Measurements from ENCODE around the gene LIX1. TPM values are rescaled to one million over a fixed set of nuclear protein-coding genes. Genes with fewer than 3 reads are reported as not detected.
"Not testable (repeated sequence)": the region's sequence is repeated elsewhere in the genome, so short reads cannot be mapped to it uniquely, and the experiment has no call there.

Gene LIX1
- total RNA-seq, 1 experiment from 2014 or later = not detected

GRCh38 chr5:97148288-97148687 is 5.9 kb upstream of the LIX1 start:
- TF ChIP-seq, protein P1, sequence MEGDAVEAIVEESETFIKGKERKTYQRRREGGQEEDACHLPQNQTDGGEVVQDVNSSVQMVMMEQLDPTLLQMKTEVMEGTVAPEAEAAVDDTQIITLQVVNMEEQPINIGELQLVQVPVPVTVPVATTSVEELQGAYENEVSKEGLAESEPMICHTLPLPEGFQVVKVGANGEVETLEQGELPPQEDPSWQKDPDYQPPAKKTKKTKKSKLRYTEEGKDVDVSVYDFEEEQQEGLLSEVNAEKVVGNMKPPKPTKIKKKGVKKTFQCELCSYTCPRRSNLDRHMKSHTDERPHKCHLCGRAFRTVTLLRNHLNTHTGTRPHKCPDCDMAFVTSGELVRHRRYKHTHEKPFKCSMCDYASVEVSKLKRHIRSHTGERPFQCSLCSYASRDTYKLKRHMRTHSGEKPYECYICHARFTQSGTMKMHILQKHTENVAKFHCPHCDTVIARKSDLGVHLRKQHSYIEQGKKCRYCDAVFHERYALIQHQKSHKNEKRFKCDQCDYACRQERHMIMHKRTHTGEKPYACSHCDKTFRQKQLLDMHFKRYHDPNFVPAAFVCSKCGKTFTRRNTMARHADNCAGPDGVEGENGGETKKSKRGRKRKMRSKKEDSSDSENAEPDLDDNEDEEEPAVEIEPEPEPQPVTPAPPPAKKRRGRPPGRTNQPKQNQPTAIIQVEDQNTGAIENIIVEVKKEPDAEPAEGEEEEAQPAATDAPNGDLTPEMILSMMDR (IDR thresholded peaks at IDR 0.05; ENCODE audit: unreplicated experiment) = no peak
- Mint-ChIP-seq H3K27ac (ENCODE audit: low read depth, unreplicated experiment) (no peak overlapping the region), H3K27me3 (ENCODE audit: insufficient read depth, unreplicated experiment) (no peaks in the 10 kb centered on the region), H3K36me3 (ENCODE audit: insufficient read depth, unreplicated experiment) (no peaks in the 10 kb centered on the region), H3K4me1 (ENCODE audit: insufficient read depth, unreplicated experiment) (no peaks in the 10 kb centered on the region), H3K9me3 (ENCODE audit: unreplicated experiment) (no peaks in the 10 kb centered on the region), H3K4me3 (ENCODE audit: unreplicated experiment) (no peak overlapping the region)
- no TSS peak for BruUV-seq (replicated peaks)
- POLR2A ChIA-PET = interaction anchor here (0.5 kb wide), 1 partner anchor 1626 kb away, joined by 3 read pairs; no protein-coding TSS in a partner anchor
- intact Hi-C loops (cut with micrococcal nuclease) = no loop called here
- no peak for DNase-seq (ENCODE audit: unreplicated experiment)
- CTCF ChIA-PET = interaction anchor here (1.2 to 1.5 kb wide), 3 partner anchors 8 to 279 kb away, joined by 4 to 6 read pairs (median 5); no protein-coding TSS in a partner anchor

GRCh38 chr5:97143704-97144103 is 1.3 kb upstream of the LIX1 start:
- no peak for DNase-seq (ENCODE audit: unreplicated experiment)
- Mint-ChIP-seq H3K4me3 (ENCODE audit: unreplicated experiment) (no peak overlapping the region), H3K27me3 (ENCODE audit: insufficient read depth, unreplicated experiment) (peaks cover 30% of the 10 kb centered on the region), H3K9me3 (ENCODE audit: unreplicated experiment) (no peaks in the 10 kb centered on the region), H3K36me3 (ENCODE audit: insufficient read depth, unreplicated experiment) (no peaks in the 10 kb centered on the region), H3K27ac (ENCODE audit: low read depth, unreplicated experiment) (no peak overlapping the region), H3K4me1 (ENCODE audit: insufficient read depth, unreplicated experiment) (no peaks in the 10 kb centered on the region)
- TF ChIP-seq, protein P1 (IDR thresholded peaks at IDR 0.05; ENCODE audit: unreplicated experiment) = no peak
- BruUV-seq (replicated peaks) = no TSS peak
- intact Hi-C loops (cut with micrococcal nuclease) = no loop called here
- POLR2A ChIA-PET = no interaction called here
- CTCF ChIA-PET = interaction anchor here (1.2 to 4.3 kb wide), 8 partner anchors 18 to 283 kb away, joined by 4 to 31 read pairs (median 7); no protein-coding TSS in a partner anchor

DNA sequence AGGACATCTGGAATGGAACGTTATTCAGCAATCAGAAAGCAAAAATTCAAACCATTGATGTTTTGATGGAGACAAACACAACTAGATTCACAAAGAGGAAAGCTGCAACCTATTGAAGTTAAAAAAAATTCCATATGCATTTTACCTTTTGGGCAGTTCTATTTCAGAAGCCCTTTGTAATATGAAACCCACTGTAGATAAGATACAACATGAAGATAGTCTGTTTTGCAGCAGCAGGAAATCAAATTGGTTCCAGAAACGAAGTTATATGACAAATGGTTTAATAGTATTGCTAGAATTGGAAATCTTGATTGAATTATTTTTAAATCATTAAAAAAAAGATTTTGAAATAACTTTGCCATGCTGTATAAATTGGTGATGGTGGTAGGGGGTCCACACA is 872 bp downstream of the LIX1 start:
- no TSS peak for BruUV-seq (replicated peaks)
- DNase-seq (ENCODE audit: unreplicated experiment) = no peak
- Mint-ChIP-seq H3K4me1 (ENCODE audit: insufficient read depth, unreplicated experiment) (no peaks in the 10 kb centered on the region), H3K27ac (ENCODE audit: low read depth, unreplicated experiment) (no peak overlapping the region), H3K4me3 (ENCODE audit: unreplicated experiment) (no peak overlapping the region), H3K36me3 (ENCODE audit: insufficient read depth, unreplicated experiment) (no peaks in the 10 kb centered on the region), H3K27me3 (ENCODE audit: insufficient read depth, unreplicated experiment) (peaks cover 39% of the 10 kb centered on the region), H3K9me3 (ENCODE audit: unreplicated experiment) (no peaks in the 10 kb centered on the region)
- intact Hi-C loops (cut with micrococcal nuclease) = no loop called here
- TF ChIP-seq, protein P1 (IDR thresholded peaks at IDR 0.05; ENCODE audit: unreplicated experiment) = no peak
- POLR2A ChIA-PET = interaction anchor here (0.7 to 1.1 kb wide), 2 partner anchors 13 to 78 kb away, joined by 3 to 4 read pairs; no protein-coding TSS in a partner anchor
- CTCF ChIA-PET = interaction anchor here (0.7 to 4.3 kb wide), 23 partner anchors 9 to 1858 kb away, joined by 3 to 31 read pairs (median 4); no protein-coding TSS in a partner anchor

DNA sequence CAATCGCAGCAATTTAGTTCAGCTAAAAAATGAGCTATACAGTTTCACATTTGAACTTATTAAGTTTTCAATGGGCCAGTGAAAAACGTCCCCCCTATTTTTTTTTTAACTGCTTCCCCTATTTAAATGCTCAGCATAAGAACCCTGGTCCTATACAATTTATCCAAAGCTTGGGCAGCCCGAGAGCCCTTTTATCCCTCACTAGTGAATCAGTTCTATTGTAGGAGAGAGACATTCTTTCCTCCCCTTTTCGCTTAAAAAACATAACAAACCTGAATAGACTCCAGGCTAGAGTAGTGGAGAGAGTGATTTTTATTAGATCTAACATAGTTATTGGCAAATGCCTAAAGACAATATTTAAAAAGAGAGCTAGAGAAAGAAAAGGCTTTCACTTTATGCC is 1.4 kb downstream of the LIX1 start:
- no peak for DNase-seq (ENCODE audit: unreplicated experiment)
- no TSS peak for BruUV-seq (replicated peaks)
- ChIA-PET POLR2A (interaction anchor here (0.7 to 1.1 kb wide), 2 partner anchors 13 to 78 kb away, joined by 3 to 4 read pairs; no protein-coding TSS in a partner anchor), CTCF (interaction anchor here (0.7 to 4.3 kb wide), 13 partner anchors 8 to 1857 kb away, joined by 3 to 31 read pairs (median 5); no protein-coding TSS in a partner anchor)
- H3K27ac Mint-ChIP-seq (ENCODE audit: low read depth, unreplicated experiment) = no peak overlapping the region
- H3K9me3 Mint-ChIP-seq (ENCODE audit: unreplicated experiment) = no peaks in the 10 kb centered on the region
- peaks cover 44% of the 10 kb centered on the region for H3K27me3 Mint-ChIP-seq (ENCODE audit: insufficient read depth, unreplicated experiment)
- no peaks in the 10 kb centered on the region for H3K4me1 Mint-ChIP-seq (ENCODE audit: insufficient read depth, unreplicated experiment)
- TF ChIP-seq, protein P1 (IDR thresholded peaks at IDR 0.05; ENCODE audit: unreplicated experiment) = no peak
- intact Hi-C loops (cut with micrococcal nuclease) = no loop called here
- no peak overlapping the region for H3K4me3 Mint-ChIP-seq (ENCODE audit: unreplicated experiment)
- no peaks in the 10 kb centered on the region for H3K36me3 Mint-ChIP-seq (ENCODE audit: insufficient read depth, unreplicated experiment)

DNA sequence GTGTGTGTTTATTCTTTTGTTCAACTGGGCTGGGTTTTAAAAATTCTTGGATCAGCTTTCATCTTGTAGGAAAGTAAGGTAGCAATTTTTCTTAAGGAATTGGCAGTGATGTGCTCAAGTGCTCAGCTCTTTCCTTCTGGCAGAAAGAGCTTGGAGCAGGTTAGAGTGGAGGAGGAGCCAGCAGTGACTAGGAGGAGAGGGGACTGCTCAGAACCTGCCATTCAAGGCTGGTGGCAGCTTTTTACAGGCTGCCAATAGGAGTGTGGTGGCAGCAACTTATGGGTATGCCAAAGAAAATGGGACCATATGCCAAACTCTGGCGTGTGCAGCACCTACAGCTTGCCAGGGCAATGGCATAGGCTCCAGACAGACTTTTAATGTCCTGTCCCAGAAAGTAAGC is 2.2 kb downstream of the LIX1 start:
- intact Hi-C loops (cut with micrococcal nuclease); H3K27ac Mint-ChIP-seq (ENCODE audit: low read depth, unreplicated experiment): not testable (repeated sequence)

More for the DNA sequence above, 2.2 kb downstream of the LIX1 start:
- BruUV-seq (replicated peaks); H3K4me1 Mint-ChIP-seq (ENCODE audit: insufficient read depth, unreplicated experiment); H3K9me3 Mint-ChIP-seq (ENCODE audit: unreplicated experiment); POLR2A ChIA-PET; H3K4me3 Mint-ChIP-seq (ENCODE audit: unreplicated experiment); H3K36me3 Mint-ChIP-seq (ENCODE audit: insufficient read depth, unreplicated experiment); DNase-seq (ENCODE audit: unreplicated experiment): not testable (repeated sequence)
- peaks cover 50% of the 10 kb centered on the region for H3K27me3 Mint-ChIP-seq (ENCODE audit: insufficient read depth, unreplicated experiment)
- CTCF ChIA-PET = interaction anchor here (0.5 to 2.4 kb wide), 7 partner anchors 9 to 271 kb away, joined by 3 to 6 read pairs (median 5); no protein-coding TSS in a partner anchor
